IPS DF 4.7 (cell line): ENCODE results near the gene CHD9.
A peak's percentile ranks its signal among the peaks of the same experiment; 100 is the strongest.

ENCODE experiments used
- DNase-seq: peaks from one replicate; pipeline ENCODE4 v3.0.0-alpha.2; 2013; ENCODE audit warnings: low spot score; ENCODE audit errors: extremely low read depth

CHD9 gene

DNA sequence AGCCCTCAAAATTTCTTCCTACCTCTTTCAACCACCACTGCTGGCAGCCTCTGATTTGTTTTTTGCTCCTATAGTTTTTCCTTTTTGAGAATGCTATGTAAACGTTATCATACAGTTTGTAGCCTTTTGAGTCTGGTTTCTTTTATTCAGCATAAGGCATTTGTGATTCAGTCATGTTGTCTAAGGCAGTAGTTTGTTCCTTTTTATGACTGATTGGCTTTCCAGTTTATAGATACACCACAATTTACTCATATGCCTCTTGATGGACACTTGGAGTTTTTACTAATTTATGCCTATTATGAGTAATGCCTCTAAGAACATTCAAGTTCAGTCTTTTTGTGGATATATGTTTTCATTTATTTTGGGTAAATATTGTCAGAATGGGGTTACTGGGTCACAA, 136.6 kb downstream of the CHD9 start:
- DNase-seq = no peak

DNA sequence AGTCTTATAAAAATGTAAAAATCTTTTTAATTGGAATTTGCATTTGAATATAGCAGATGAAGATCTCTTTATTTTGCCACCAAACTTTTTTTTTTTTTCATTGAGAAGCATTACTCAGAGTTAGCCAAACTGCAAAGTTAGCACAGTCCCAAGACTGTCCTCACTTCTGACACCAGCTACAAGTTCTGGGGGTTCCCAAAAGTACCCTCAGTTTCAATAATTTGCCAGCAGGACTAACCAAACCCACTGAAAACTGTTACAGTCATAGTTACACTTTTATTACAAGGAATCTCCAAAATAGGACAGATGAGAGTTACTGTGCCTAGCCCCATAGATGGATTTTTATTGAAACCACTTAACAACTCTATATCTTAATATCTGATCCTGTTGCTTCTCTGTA, 144.1 kb downstream of the CHD9 start:
- no peak for DNase-seq

DNA sequence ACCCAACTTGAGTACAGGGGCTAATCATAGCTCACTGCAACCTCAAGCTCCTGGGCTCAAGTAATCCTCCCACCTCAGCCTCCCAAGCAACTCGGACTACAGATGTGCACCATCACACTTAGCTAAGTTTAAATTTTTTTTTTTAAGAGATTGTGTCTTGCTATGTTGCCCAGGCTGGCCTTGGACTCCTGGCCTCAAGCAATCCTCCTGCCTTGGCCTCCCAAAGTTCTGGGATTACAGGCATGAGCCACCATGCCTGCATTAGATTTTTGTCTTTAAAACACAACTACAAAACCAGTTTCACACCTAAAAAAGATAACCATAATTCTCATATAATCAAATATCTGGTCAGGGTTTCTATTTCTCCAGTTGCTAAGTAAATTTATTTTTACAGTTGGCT, 147.1 kb downstream of the CHD9 start:
- DNase-seq = no peak

DNA sequence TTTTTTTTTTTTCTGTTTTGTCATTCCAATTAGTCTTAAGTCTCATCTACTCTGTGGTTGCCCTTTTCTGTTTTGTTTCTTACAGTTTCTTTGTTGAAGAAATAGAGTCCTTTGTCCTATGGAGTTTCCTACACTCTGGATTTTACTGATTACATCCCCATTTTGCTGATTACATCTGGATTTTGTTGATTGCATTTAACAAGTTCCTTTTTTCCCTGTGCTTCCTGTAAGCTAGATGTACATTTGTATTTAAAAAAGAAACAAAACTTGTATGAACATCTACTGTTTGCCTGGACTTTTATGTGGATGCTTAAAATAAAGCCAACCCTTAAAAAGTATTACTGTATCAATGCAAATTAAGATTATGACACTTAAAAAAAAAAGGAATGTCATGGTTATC, 147.6 kb downstream of the CHD9 start:
- DNase-seq = no peak

DNA sequence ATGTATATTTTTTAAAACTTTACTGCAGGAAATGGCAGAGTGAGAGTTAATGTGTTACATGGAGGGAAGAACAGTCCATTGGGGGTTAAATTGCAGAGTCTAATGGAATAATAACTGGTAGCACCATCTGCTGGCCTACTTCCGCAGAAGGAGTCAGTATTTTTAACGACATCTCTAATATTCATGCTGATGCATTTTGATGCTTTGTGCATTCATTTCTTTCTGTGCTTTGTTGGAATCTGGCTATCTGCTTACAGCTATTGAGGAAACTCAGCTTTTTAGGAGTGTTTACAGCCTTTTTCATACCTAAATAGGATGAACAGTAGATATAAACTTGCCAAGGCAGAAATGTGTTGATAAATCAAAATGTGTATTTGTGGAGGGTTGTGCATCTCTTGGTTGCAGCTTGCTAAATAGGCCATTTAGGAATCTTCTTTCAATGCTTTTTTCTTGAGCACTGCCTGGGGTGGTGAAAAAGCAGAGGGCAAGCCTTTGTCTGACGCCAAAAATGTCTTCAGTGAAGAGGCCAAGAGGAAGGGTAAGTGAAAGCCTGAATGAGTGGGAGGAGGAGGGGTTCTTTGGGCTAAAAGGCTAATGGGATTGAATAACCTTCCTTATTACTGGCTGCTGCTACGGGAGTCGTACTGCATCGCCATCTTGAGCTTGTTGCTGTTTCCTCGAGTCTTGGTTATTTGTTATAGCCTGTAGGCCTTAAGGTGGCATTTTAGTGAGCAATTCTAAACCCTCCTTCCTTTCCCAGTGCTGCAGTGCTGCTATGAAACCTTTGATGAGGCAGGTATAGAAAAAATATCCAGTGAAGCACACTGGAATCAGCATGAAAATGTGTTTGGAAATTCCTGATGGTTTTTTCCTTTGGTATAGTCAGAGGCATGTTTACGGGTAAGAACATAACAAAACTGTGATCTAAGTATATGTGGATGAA, 153.3 kb downstream of the CHD9 start:
- DNase-seq = peak; percentile 49

DNA sequence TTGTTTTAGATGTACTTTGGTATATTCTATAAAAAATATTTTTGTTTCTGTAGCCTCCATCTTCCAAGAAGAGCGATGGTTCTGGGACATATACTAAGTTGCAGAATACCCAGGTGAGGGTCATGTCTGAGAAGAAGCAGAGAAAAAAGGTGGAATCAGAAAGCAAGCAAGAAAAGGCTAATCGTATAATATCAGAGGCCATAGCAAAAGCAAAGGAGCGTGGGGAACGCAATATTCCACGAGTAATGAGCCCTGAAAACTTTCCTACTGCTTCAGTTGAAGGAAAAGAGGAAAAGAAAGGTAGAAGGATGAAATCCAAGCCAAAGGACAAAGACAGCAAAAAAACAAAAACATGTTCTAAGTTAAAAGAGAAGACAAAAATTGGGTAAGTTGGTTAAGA, 154.6 kb downstream of the CHD9 start:
- DNase-seq = no peak

DNA sequence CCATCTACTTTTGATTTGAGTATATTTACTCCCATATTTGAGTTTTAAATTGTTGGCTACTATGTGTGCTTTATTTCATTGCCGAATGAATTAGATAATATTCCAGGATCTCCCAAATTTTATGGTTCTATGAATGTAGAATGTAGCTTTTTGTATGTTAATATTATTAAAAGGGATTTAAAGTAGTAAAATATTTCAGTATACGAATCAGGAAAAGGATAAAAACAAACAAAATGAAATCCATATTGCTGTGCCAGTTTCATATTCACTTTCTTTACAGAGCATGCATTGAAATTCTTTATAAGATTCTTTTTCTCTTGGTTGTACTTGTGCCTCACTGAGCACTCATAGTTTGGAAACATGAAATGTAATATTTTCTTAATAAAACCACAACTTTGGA, 155.1 kb downstream of the CHD9 start:
- no peak for DNase-seq

DNA sequence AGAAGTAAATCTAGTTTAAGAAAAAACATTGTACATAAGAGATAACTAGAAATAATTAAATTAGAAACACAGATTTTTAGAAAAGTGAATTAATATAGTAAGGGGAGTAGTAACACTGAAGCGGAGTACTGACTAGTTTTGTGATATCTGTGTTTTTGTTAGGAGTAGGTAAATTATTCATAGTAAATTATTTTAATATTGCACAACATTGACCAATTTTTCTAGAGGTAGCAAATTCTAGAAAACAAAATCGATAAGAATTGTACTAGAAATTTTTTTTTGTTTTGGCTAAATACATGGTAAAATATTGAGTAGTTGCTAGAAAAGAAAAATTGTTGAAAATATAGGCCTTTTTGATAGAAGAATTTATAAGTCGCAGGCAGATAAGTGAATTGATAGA, 156.5 kb downstream of the CHD9 start:
- no peak for DNase-seq

DNA sequence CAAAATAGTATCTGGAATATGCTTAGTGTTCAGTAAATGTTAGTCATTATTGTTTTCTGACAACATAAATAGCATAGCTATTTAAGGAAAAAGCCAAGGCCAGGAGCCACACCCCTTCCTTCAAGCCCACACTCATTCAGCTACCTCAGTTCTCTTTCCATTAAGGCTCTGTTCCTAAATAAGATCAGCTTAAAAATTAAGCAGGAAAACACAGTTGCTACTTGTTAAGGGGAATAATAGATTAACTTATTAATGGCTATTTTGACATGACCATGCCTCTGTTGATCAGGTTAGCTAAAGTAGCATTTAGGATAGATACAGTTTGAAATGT, 158.1 kb downstream of the CHD9 start:
- DNase-seq = no peak

DNA sequence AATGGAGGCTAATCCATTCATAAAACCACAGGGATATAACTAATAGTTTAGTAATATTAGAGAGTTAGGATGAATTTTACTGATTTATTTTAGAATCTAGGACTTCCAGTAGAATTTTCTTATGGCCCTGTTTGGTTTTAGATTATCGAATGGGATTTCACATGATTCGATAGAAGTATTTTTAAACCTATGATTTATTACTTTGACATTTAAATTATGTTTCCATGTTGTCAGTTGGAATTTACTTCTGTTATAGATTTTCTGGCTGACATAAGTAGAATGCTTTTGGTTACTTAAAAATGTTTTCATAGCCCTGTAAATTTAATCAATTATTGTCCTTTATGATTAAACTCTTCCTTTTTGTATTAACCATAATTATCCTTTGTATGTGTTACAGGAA, 158.8 kb downstream of the CHD9 start:
- DNase-seq = no peak

DNA sequence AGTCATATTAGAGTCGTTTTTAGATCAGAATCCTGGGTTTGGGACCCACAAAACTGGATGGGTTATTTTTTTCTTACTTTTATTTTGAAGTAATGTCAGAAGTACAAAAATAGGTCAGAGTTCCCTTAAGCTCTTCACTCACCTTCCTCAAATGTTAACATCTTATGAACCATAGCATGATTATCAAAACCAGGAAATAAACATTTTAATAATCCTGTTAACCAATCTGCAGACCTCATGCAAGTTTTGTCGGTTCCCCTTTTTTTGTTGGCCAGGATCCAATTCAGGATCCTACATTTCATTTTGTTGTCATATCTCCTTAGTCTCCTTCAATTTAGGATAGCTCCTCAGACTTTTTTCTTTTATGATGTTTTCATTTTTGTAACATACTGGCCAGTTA, 162.0 kb downstream of the CHD9 start:
- DNase-seq = no peak

DNA sequence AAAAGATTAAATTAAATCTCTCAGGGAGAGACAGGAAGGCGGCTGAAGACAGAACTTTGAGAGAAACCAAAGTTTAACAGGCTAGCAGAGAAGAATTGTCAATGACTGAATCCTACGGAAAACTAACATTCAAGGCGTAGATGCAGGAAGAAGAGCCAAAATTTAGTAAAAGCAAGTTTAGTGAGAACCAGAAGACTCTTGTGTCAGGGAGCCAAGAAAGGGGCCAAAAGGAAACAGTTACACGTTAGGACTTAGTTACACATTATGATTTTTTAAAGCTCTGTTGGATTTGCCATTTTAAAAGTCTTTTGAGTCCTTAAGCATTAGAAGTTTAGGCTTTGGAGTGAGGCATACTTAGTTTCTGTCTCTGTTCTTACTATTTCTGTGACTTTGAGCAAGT, 164.6 kb downstream of the CHD9 start:
- no peak for DNase-seq

DNA sequence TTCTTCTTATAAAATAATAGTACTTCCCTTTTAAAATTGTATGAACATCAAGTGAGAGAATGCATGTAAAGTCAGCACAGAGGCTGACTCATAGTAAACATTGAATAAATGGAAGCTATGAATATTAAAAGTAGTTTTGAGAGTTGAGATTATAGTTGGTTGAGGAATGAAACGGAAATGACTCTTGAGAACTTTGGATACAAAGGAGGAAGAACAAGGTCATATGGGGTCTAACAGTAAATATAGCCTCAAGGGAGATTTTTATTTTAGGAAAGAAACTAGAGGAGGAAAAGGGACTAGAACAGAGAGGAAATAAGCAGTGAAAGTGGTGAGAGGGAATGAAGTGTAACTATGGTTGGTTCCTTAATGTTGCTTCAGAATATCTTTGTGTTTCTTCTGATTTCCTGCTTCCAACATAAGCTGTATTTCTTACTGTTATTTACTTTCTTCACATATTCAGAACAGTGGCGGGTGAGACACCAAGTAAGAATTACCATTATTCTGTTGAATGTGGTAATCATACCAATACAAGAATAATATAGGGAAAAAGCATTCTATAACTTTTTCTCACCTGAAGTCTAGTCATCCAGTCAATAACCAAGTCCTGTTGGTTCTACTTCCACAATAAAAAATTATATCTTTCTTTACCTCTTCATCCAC, 165.1 kb downstream of the CHD9 start:
- DNase-seq = no peak

DNA sequence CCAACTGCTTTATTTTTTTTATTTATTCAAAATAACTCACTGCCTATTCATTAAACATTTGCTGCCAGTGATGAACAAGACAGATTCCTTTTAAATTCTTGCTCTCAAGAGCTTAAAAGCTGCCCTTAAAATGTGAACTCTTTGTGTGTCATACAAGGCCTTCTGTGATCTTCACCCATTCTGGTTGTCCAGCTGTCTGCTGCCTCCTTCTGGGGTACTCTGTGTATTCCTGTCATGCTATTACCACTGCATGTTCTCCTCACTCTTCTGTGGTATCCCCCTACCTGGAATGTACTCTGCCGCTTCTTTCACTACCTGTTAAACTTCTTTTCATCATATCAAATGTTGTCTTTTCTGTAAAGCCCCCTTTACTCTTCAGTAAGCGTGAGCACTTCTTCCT, 165.8 kb downstream of the CHD9 start:
- DNase-seq = no peak

DNA sequence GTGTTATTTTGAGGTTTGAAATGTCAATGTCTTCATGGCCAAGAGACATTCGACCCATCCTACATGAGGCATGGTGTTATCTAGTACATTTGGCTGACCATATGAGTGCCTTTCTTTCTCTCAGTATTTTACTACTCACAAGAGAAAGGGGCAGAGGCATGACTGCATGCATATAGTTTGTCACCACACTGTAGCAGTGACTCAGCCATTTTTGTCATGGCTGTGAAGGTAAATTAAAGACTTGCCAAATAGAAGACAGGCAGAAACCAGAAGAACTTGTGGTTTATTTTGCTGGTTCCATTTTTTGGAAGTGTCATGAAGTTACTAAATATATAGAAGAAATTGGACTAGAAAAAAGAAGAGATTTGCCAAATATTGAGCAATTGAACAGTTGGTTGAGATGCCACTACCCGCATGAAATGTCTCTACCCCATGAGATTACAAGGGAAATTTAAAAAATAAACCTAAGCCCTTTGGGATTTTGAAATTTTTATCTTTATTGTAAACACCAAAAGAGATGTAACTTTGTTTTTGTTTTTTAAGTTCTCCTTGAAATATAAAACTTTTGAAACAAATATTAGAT, 170.3 kb downstream of the CHD9 start:
- no peak for DNase-seq

DNA sequence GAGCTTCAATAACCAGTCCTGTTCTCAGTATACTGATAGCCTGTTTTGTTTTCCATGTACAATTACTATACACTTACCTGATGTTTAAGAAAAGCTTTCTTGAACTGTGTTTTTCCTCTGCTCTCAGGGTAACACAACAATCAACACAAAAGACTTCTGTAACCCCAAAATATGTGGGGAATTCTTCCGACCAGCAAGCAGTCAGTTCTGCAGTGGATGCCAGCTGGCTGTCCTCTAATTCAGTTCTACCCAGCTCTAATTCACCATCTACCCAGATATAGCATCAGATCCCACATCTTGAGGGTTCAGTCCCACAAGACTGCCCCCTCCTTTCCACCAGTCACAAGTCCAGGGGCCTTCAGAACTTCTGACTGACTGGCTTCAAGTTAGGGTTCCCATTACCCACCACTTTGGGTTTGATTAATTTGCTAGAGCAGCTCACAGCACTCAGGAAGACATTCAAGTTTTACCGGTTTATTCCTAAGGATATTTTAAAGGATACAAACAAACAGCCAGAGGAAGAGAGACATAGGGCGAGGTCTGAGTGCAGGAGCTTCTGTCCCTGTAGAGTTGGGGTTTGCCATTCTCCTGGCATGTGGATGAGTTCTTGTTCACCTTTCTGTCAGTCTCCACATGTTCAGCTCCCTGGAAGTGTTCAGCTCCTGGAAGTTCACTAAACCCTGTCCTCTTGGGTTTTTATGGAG, 178.2 kb downstream of the CHD9 start:
- DNase-seq = no peak

DNA sequence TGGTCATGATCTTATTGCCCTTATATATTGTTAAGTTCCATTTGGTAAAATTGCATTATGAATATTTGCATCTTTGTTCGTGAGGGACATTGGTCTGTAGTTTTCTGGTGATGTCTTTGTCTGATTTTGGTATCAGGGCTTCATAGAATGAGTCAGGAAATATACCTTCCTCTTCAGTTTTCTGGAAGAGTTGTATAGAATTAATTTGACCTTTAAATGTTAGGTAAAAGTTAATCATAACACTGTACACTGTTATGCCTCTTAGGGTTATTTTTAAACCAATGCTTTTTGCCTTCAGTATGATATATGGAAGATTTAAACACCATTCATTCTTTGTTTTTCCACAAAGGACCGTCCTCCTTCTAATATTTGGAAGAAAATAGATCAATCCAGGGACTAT, 180.0 kb downstream of the CHD9 start:
- no peak for DNase-seq

DNA sequence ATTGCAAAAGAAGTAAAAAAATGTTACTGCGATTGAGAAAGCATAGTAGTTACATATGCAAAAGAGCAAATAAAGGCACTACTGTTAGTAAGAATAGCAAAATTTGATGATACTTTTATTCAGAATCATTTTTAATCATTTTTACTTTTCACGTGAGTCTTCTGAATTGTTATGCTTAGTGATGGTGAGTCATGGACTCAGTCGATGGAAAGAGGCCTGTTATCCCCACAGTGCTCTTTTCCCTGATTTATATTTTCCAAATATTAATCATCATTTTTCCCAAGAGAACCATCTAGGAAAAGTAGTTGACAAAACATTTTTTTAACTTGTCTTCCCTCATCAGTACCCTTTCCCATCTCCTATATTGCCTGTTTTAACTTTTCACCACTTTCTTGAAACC, 181.1 kb downstream of the CHD9 start:
- DNase-seq = no peak

DNA sequence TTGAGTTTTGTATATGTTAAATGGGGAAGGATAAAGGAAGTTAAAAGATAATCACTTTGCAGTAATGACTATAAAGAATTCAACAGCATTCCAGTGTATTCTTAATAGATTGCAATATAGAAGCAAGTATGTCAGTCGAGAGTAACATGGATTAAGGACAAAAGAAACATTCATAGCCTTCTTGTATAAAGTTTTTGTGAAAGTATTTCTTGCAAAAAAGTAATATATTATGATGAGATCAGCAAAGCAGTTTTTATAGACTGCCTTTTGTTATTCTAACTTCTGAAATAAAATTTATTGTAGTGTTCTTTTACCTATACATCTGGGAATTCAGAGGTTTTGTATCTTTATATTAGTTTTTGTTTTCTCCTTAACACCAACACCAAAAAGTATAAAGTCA, 194.5 kb downstream of the CHD9 start:
- DNase-seq = no peak

DNA sequence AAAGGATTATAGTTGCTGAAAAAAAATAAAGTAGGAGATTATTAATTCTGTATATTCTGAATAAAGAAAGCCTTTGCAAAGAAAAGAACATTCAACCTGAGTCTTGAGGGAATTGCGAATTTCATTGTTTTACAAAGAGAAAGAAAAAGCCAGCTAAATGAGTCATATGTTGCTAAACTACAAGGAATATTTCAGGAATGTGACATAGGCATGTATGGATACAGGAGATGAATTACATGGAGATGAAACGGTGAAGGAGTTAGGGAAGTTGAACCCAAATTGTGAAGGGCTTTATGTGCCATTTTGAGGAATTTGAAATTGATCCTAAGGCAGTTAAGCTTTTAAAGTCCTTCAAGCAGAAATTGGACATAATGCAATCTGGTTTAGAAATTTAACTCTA, 202.2 kb downstream of the CHD9 start:
- no peak for DNase-seq

DNA sequence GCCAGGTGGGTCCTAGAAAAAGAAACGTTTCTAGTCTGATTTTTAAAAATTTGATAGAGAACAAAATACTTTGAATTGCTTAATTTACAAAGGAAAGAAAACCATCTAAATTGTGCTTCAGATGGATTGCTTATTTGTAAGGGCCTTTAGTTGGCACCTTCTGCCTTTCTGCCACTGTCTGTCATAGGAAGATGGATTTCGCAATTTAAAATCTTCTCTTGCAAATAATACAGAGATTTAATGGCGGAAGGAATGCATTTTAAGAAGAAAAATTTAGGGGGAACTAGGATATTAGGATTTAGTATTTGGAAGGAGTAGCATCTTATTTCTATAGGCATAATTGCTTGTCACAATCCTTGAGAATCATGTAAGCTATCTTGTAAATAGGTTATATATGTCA, 204.0 kb downstream of the CHD9 start:
- DNase-seq = no peak

DNA sequence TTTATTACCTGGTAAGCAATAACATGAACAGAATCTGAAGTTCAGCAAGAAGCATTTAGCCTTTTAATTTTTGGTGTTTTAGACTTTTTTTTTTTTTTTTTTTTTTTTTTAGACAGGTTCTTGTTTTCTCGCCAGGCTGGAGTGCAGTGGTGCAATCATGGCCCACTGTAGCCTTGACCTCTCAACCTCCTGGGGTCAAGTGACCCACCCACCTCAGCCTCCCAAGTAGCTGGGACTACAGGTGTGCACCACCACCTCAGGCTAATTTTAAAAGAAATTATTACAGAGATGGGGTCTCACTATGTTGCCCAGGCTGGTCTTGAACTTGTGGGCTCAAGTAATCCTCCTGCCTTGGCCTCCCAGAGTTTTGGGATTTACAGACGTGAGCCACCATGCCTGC, 206.5 kb downstream of the CHD9 start:
- no peak for DNase-seq
